Measurements from ENCODE around the gene CTCFL.

The CTCFL gene

DNA sequence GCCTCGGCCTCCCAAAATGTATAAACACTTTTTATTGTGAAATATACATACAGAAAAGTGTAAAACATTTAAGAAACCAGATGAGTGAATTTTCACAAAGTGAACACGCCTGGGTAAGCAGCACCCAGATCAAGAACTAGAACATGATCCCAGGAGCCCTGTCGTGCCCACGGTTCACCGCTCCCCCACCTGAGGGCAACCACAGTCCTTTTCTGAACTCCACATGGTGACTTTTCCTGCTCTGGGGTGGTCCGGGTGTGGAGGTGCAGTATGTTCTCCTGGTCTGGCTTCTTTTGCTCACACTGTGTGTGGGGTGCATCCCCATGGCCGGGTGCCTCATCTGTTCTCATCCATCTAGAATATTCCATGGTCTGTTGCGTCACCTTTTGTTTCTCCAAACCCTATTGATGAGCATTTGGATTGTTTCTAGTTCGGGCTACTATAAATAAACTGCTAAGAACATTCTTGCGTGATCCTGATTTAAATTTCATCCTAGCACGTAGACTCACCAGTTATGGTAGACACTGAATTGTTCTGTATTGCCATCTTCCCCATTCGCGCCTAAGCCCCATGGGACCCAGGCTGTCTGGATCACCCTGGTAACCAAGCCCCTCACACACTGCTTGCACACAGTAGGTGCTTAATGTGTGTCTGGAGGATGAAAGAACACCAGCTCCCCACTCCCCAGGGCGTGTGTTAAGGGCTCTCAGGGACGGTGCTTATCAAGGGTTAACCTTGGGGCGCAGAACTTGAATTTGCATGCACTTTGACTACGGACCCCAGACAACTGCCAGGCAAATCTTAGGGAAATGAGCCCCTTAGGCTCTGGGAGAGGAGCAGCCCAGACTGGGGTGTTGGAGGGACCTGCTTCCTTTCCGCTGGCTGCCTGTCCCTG lies 56.2 kb downstream of the CTCFL start:
- DNase-seq (ENCODE audit: low read depth in 2 of 3, low spot score in 1 of 3) = no peak

DNA sequence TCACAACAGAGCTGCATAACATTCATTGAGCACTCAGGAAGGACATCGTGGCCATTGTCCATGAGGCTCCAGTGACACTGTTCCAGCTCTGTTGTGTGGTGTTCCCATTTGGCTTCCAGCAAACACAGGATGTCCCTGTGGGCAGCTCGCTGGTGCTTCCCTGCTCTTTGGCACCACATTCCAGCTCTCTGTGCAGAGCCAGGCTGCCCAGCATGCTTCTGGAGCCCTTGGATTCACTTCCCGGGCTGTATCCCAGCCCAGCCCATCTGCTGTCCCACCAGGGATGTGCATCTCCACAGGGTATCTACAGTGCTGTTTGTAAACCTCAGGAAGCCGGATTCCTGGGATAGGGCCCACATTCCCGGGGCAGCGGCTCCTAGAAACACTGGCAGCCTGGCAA lies 57.2 kb downstream of the CTCFL start:
- no peak for DNase-seq (ENCODE audit: low read depth in 2 of 3, low spot score in 1 of 3)

- DNase-seq (ENCODE audit: low read depth in 2 of 3, low spot score in 1 of 3) = no peak
These were observed 59.0 kb downstream of the CTCFL start for GRCh38 chr20:57465943-57466342.

DNA sequence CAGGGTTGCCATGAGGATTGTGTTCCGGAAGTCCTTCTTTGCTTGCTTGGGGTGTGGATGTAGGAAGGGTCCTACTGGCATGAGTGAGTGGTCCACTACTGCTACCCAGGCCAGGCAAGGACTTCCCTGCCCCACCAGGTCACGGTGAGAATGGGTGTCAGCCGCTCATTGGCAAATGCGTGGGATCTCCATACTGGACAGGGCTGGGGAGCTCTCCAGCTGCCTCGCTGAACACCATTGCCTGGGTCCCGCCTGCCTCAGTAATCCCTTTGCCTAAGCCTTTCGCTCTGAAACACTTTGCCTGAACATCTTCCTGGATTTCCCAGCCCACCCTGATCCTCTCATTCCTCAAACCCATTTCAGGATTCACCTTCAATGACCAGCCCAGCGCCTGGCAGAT lies 59.5 kb downstream of the CTCFL start:
- DNase-seq (ENCODE audit: low read depth in 2 of 3, low spot score in 1 of 3) = no peak

DNA sequence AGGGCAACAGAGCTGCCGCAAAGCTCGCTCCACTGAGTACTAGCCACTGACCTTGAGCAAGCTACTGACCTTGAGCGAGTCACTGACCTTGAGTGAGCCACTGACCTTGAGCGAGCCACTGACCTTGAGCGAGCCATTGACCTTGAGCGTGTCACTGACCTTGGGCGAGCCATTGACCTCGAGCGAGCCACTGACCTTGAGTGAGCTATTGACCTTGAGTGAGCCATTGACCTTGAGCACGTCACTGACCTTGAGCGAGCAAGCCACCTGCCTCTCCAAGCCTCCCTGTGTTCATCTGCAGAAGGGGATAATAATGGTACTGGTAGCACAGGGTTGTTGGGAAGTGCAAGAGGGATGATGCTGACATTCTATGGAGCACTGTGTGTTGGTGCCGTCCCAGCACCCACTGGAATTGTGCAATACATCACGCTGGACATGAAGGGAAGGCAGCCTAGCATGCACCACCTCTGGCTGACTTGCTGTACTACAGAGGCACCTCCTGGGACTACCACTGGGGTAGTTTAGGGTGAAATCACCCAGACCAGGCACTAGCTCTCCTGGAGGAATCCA lies 60.2 kb downstream of the CTCFL start:
- no peak for DNase-seq (ENCODE audit: low read depth in 2 of 3, low spot score in 1 of 3)

DNA sequence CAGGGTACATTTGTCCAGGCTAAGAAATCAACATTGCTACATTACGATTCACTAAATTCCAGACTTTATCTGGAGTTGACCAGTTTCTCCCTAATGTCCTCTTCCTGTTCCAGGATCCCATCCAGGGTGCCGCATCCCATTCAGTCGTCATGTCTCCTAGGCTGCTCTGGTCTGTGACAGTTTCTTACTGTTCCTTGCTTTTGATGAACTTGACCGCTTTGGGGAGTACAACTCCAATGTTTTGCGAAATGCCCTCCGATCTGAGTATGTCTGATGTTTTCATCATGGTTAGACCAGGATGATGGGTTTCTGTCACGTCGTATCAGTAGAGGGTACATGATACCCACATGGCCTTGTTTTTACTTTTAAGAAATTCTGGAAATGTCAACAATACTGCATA lies 62.2 kb downstream of the CTCFL start:
- no peak for DNase-seq (ENCODE audit: low read depth in 2 of 3, low spot score in 1 of 3)

DNA sequence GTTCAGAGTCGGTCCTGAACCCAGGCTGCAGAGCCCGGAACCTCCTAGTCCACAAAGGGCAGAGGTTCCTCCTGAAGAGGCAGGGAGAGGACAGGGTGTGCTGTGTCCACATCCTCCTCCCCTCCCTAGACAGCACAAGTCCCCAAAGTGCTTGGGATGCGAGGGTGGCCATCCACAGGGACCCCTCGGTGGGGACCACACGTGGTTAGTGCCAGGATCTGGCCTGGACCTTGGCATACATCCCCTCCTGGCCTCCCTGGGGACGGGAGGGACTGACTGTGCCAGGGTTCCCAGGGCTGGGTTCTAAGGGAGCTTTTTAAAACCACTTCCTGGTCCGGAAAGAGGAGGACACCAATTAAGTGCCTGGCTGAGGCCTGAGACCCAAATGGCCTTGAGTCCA lies 63.2 kb downstream of the CTCFL start:
- no peak for DNase-seq (ENCODE audit: low read depth in 2 of 3, low spot score in 1 of 3)

- DNase-seq (ENCODE audit: low read depth in 2 of 3, low spot score in 1 of 3) = no peak
These were observed 64.0 kb downstream of the CTCFL start for GRCh38 chr20:57460781-57461465.

DNA sequence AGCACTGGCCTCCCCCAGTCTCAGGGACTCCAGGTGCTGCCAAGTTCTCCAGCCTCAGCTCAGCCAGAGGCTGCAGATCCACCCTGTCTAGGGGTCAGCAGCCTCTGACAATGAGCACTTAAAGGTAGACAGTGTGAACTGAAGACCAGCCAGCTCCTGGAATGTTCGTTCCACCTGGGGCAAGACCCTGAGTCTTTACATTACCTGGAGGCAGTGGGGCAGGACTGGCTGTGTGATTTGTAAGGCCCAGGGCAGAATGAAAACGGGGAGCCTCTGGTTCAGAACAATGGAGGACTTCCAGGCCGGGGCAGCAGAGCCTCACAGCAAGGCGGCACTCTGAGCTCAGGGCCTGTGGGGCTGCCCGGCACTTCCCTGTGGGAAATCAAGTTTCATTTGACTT lies 65.0 kb downstream of the CTCFL start:
- no peak for DNase-seq (ENCODE audit: low read depth in 2 of 3, low spot score in 1 of 3)

- no peak for DNase-seq (ENCODE audit: low read depth in 2 of 3, low spot score in 1 of 3)
These were observed 65.7 kb downstream of the CTCFL start for GRCh38 chr20:57459278-57459677.

GRCh38 chr20:57458400-57459160 lies 66.4 kb downstream of the CTCFL start:
- no peak for DNase-seq (ENCODE audit: low read depth in 2 of 3, low spot score in 1 of 3)

GRCh38 chr20:57457243-57458095 lies 67.5 kb downstream of the CTCFL start:
- no peak for DNase-seq (ENCODE audit: low read depth in 2 of 3, low spot score in 1 of 3)

- no peak for DNase-seq (ENCODE audit: low read depth in 2 of 3, low spot score in 1 of 3)
These were observed 68.8 kb downstream of the CTCFL start for GRCh38 chr20:57456116-57456515.

DNA sequence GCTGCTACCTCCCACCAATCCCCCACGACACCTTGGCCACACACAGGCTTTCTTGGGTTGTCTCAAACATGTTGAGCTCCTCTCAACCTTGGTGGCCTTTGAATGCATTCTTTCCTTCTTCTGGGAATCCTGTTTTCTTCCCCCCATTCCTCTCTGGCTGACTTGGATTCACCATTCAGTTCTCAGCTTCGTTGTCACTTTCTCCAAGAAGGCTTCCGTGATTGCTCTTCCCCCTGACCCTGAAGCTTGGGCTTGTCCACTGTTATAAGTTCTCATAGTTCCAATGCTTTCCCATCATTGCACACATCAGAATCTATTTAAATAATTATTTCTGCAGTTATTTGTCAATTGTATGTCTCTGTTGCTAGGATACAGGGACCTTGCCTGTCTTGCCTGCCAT lies 69.6 kb downstream of the CTCFL start:
- DNase-seq (ENCODE audit: low read depth in 2 of 3, low spot score in 1 of 3) = no peak

DNA sequence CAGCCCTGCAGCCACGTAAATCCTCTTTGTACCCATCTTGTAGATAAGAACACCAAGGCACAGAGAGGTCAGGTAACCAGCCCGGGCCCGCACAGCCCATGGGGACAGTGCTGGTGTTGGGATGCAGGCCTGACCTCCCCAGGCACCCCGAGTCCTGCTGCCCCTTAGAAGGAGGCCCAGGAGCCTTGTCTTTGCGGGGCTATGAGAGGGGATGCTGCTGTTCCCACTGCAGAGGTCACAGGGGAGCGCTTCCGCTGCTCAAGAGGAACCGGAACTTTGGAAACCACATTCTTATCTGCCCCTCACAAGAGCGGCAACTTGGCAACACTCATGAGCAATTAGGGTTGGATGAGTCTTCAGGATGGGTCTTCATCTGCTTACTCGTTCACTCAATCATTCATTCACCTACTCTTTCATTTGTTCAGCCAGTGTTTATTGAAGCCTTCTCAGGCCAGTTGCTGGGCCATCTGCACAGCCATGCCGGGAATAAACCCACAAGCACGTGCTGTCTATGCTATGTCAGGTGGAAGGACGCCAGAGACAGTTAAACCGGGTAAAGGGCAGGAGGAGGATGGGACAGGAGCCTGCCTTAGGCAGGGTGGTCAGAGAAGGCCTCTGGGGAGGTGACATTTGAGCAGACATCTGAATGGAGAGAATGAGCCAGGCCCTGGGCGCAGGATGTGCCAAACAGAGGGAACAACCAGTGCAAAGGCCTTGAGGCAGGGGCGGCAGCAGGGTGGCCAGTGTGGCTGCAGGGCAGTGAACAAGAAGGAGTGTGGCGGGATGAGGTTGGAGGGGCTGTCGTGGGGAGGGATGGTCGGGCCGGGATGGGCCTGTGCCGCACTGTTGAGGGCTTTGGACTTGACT lies 72.9 kb downstream of the CTCFL start:
- DNase-seq (ENCODE audit: low read depth in 2 of 3, low spot score in 1 of 3) = no peak

DNA sequence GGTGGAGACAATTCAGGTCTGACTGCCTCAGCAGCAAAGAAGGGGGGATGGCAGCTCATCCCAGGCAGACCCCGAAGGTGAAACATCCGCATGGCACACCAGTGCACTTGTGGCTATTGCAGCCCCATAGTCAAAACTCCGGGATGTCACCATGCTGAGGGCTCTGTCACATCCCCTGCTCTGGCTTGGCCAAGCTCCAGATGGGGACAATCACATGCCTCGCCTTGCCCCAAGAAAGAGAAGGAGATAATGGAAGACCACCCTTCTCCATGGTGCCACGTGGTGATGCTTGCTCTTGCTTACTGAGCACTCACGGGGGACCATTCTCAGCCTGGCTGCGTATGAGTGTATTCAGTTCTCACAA lies 73.5 kb downstream of the CTCFL start:
- no peak for DNase-seq (ENCODE audit: low read depth in 2 of 3, low spot score in 1 of 3)

GRCh38 chr20:57450931-57451330 lies 74.0 kb downstream of the CTCFL start:
- no peak for DNase-seq (ENCODE audit: low read depth in 2 of 3, low spot score in 1 of 3)

DNA sequence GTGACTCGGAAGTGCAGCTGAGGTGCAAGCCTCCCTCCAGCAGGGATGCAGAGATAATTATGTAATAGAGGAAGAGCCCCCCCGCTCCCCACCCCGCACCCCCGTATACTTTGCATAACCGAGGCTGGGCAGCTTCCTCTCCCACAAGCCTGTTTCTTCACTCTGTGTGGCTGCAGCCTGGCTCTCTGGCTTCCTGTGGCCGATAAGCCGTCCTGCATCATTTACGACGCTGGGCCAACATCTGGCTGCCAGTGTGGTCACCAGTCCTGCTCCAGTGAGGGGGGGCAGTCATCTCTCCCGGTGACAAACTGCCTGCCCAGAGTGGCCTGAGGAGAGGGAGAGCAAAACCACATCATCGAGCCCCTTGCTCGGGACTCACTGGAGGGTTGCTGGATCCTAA lies 74.5 kb downstream of the CTCFL start:
- no peak for DNase-seq (ENCODE audit: low read depth in 2 of 3, low spot score in 1 of 3)

GRCh38 chr20:57449398-57450354 lies 75.3 kb downstream of the CTCFL start:
- DNase-seq (ENCODE audit: low read depth in 2 of 3, low spot score in 1 of 3) = no peak
